Ectodermal cell (in vitro differentiated cells): ENCODE data around the gene BARHL2. TPM values are rescaled to one million over a fixed set of nuclear protein-coding genes. Genes with fewer than 3 reads are reported as not detected.

Source experiments
- H3K27ac ChIP-seq: 2 replicates; pipeline ENCODE4 v1.7.0; 2013; ENCODE audit warnings: mild to moderate bottlenecking, low read depth, low read length; ENCODE audit not compliant: insufficient read depth, poor library complexity, severe bottlenecking
- H3K27me3 ChIP-seq: 2 replicates; pipeline ENCODE4 v1.7.0; 2013; ENCODE audit warnings: mild to moderate bottlenecking, low read length; ENCODE audit not compliant: insufficient read depth, control insufficient read depth, poor library complexity, severe bottlenecking
- H3K36me3 ChIP-seq: one replicate; pipeline ENCODE4 v1.7.0; 2013; ENCODE audit warnings: low read length; ENCODE audit not compliant: control insufficient read depth, insufficient read depth
- H3K4me1 ChIP-seq: one replicate; pipeline ENCODE4 v1.7.0; 2013; ENCODE audit warnings: low read length; ENCODE audit not compliant: control insufficient read depth, insufficient read depth
- H3K4me3 ChIP-seq: 2 replicates; pipeline ENCODE4 v1.7.0; 2013; ENCODE audit warnings: low read depth, low read length, control low read depth; ENCODE audit not compliant: insufficient read depth
- H3K9me3 ChIP-seq: 2 replicates; pipeline ENCODE4 v1.7.0; 2013; ENCODE audit warnings: mild to moderate bottlenecking, low read length, moderate library complexity; ENCODE audit not compliant: control insufficient read depth
- WGBS, 2 experiments: methylation state at CpG; one replicate each; pipeline ENCODE4 v1.1.7; 2013; ENCODE audit warnings: missing lambda C conversion rate in 2 of 2; 5-methylcytosine and 5-hydroxymethylcytosine counted together
- polyA plus RNA-seq, 4 experiments: library from polyadenylated mRNA; stranded (reverse); fragments of 50-300 nt; gene quantifications; one replicate each; pipeline ENCODE4 v1.2.3, GENCODE V29; 2013

The BARHL2 gene
- polyA plus RNA-seq (2013, experiment 1 of 4) = 1.1 TPM
- 4.0 TPM for polyA plus RNA-seq (2013, experiment 2 of 4)
- polyA plus RNA-seq (2013, experiment 3 of 4) = 0.91 TPM
- polyA plus RNA-seq (2013, experiment 4 of 4) = 2.1 TPM

DNA sequence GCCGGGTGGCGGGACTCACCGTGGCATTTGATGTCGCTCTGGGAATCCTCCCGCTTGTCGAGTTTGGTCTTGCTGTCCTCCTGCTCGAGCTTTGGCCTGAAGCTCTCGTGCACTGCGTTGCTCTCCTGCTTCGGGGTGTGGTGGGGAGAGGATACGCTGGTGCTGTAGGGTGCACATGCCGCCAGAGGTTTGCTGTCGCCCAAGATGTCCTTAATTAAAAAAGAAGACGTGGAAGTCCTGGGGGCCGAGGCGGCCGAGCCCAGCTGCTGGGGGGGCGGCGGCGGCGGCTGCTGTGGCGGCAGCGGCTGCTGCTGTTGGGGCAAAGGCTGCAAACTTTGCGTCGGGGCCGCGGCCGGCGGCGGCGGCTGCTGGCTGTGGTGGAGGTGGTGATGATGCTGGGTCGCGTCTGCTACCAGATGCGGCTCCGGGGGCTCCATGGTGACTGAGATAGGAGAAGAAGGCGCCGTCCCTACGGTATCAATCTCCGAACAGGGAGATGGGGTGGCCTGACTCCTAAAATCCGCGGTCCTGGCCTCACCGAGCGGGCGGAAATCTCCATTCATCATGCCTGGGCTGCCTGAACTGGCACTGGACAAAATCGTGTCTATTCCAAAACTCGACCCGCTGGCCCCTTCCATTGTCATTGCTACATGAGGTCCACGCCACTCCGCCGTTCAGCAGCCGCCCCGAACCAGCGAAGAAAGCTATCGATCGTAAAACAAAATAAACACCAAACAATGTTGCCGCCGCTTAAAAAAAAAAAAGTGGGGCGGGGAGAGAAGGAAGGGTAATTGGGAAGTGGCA lies at the start of gene BARHL2:
BARHL2 (minus strand) TSS at position 751 of the 804 bp plus-strand sequence; CDS start at position 644, 107 bp downstream.
- peak within 1 kb of the TSS; percentile 28 for H3K4me3 ChIP-seq
- 1 to 2% methylated on average over 56 of the region's 58 CpGs for WGBS, 2 experiments
- no peaks in the 10 kb centered on the region for H3K36me3 ChIP-seq
- H3K9me3 ChIP-seq = no peaks in the 10 kb centered on the region
- peaks cover 100% of the 10 kb centered on the region for H3K27me3 ChIP-seq
- H3K27ac ChIP-seq = no peak within 1 kb of the TSS
- peaks cover 8% of the 10 kb centered on the region for H3K4me1 ChIP-seq

DNA sequence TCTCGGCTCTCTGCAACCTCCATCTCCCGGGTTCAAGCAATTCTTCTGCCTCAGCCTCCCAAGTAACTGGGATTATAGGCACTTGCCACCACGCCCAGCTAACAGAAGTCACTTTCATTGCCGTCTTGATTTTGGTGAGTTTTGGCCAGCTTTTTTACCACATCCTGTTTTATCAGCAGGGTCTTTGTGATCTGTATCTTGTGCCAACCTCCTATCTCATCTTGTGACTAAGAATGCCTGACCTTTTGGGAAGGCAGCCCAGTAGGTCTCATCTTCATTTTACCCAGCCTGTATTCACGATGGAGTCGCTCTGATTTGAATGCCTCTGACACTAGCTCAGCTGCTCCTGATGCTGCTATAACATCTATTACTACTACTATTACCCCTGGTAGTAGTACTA lies 46.8 kb upstream of the BARHL2 start:
- H3K27ac ChIP-seq = no peak overlapping the region

DNA sequence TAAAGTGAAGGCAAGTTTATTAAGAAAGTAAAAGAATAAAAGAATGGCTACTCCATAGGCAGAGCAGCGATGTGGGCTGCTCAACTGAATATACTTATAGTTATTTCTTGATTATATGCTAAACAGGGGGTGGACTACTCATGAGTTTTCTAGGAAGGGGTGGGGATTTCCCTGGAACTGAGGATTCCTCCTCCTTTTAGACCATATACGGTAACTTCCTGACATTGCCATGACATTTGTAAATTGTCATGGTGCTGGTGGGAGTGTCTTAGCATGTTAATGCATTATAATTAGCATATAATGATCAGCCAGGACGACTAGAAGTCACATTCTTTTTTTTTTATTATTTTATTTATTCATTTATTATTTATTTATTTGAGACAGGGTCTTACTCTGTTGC lies 46.4 kb upstream of the BARHL2 start:
- WGBS, 2 experiments = 91 to 100% methylated on average over 1 to 2 of the region's 3 CpGs
- Histone ChIP-seq H3K4me3 (no peak overlapping the region), H3K4me1 (peaks cover 2% of the 10 kb centered on the region), H3K27me3 (peaks cover 5% of the 10 kb centered on the region), H3K9me3 (no peaks in the 10 kb centered on the region), H3K27ac (no peak overlapping the region), H3K36me3 (no peaks in the 10 kb centered on the region)

More for the DNA sequence above, 46.8 kb upstream of the BARHL2 start:
- Histone ChIP-seq H3K27me3 (peaks cover 5% of the 10 kb centered on the region), H3K4me1 (peaks cover 2% of the 10 kb centered on the region), H3K9me3 (no peaks in the 10 kb centered on the region), H3K36me3 (no peaks in the 10 kb centered on the region), H3K4me3 (no peak overlapping the region)
- WGBS, 2 experiments = 92 to 93% methylated on average over 6 of the region's 6 CpGs

DNA sequence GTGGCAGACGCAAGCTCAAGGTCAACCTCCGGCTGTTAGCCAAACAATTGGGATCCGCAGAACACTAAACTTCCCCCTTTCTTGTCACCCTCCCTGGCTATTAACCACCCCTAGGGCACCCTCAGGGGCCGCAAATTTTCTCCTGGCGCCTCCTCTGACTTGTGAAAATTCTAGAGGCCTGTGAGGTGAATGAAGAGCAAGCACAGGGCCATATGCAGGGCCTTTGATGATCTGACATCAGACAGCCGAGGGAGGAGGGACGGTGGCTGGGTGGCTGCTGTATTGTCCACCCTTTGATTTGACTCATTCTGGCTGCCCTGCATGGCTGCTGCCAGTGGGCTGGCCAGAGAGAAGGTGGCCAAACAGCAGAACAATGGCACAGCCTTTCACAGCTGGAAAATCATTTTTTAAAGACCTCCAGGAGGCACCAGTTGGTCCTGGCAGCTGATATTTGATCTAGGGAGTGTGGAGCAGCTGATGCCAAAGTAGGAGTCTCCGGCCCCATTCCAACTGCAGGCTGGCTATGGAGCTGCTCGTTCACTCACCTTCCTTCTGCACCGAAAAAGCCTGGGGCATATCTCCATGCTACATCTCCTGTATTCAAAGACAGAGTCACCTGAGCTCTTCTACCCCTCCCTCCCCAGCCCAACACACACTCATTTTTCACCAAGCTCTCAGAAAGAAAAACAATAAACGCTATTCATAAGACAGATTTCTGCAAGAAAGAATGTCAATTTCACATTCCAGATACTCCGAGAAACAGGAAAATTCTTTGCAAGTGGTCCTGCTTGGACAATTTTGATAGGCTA lies 44.9 kb upstream of the BARHL2 start:
- Histone ChIP-seq H3K9me3 (no peaks in the 10 kb centered on the region), H3K36me3 (no peaks in the 10 kb centered on the region), H3K4me3 (no peak overlapping the region), H3K27me3 (peaks cover 5% of the 10 kb centered on the region), H3K27ac (no peak overlapping the region), H3K4me1 (peaks cover 2% of the 10 kb centered on the region)
- WGBS, 2 experiments = 53 to 58% methylated on average over 12 of the region's 12 CpGs

DNA sequence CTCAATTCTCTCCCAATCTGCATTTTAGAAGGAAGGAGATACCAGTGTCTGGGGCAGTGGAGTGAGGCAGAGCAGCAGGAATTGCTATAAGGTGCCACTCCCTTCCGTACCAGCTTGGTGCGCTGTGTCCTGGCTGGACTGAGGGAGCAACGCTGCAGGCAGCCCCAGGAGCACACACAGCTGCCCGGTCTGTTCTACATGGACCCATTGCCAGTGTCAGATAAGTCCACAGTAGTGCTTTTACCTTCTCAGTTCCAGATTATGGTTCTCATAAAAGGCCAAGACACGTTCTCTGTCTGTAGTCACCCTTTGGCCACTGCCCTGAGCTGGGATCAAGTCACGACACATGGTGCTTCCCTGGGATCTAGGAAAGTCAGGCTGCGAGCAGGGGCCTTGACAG lies 44.1 kb upstream of the BARHL2 start:
- peaks cover 5% of the 10 kb centered on the region for H3K27me3 ChIP-seq
- 84 to 87% methylated on average over 7 of the region's 7 CpGs for WGBS, 2 experiments
- H3K4me1 ChIP-seq = peaks cover 2% of the 10 kb centered on the region
- no peaks in the 10 kb centered on the region for H3K36me3 ChIP-seq
- no peak overlapping the region for H3K4me3 ChIP-seq
- no peaks in the 10 kb centered on the region for H3K9me3 ChIP-seq
- no peak overlapping the region for H3K27ac ChIP-seq

DNA sequence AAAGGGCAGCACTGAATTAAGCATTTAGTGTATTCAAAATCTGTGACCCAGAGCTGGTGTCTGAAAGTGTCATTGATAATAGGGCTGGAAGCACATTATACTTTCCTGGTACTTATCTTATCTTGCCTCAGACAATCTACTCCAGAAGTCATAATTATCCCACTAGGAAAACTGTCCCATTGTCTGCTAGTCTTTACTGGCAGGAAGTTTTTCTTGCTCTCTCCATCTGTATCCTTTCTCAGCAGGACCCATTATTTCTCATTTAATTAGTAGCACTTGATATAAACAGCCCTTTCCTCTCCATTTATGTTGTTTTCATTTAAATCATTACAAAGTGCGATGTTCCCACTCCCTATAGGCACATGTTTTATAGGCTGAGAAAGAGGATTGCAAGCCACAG lies 36.5 kb upstream of the BARHL2 start:
- H3K4me1 ChIP-seq = no peaks in the 10 kb centered on the region
- no peak overlapping the region for H3K27ac ChIP-seq
- no peak overlapping the region for H3K4me3 ChIP-seq
- no peaks in the 10 kb centered on the region for H3K36me3 ChIP-seq
- no peaks in the 10 kb centered on the region for H3K27me3 ChIP-seq
- 90 to 92% methylated on average over 1 of the region's 1 CpG for WGBS, 2 experiments
- H3K9me3 ChIP-seq = no peaks in the 10 kb centered on the region

DNA sequence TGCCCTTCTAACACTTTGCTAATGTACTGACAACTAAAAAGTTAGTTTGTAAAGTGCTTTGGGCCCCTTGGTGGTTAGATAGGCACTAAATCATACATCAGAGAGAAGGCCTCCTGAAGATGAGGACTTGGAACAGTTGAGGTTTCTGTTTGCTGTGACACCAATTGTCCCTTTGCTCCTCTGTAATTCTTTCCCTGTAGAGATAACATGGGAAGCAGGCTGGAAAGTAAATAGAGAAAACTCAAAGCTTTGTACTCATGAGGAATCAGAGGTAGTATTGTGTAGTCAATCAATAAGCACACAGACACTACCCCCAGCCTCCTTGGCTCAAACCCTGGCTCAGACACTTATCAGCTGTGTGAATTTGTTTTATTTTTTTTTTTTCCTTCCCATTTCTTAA lies 31.6 kb upstream of the BARHL2 start:
- Histone ChIP-seq H3K36me3 (no peaks in the 10 kb centered on the region), H3K27me3 (no peaks in the 10 kb centered on the region), H3K27ac (no peak overlapping the region), H3K9me3 (no peaks in the 10 kb centered on the region), H3K4me1 (no peaks in the 10 kb centered on the region), H3K4me3 (no peak overlapping the region)

DNA sequence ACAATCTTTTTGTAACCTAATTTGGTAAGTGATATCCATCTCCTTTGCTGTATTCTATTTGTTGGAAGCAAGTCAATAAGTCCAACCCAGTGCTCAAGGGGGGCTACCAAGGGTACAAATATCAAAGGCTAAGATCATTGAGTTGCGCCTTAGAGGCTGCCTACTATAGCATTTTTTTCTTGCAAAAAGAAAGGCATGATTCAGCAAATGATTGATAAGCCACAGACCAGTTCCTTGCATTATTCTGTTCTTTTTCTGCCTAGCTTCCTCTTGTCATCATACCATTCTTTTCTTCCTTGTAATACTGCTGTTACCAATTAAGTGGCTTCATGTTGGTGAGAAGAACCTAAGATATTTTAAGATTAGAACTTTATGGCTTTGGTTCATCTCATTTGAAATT lies 29.8 kb upstream of the BARHL2 start:
- no peaks in the 10 kb centered on the region for H3K9me3 ChIP-seq
- H3K27ac ChIP-seq = no peak overlapping the region
- H3K36me3 ChIP-seq = no peaks in the 10 kb centered on the region
- no peaks in the 10 kb centered on the region for H3K4me1 ChIP-seq
- no peak overlapping the region for H3K4me3 ChIP-seq
- WGBS, 2 experiments = 94 to 95% methylated on average over 1 of the region's 1 CpG
- H3K27me3 ChIP-seq = no peaks in the 10 kb centered on the region

DNA sequence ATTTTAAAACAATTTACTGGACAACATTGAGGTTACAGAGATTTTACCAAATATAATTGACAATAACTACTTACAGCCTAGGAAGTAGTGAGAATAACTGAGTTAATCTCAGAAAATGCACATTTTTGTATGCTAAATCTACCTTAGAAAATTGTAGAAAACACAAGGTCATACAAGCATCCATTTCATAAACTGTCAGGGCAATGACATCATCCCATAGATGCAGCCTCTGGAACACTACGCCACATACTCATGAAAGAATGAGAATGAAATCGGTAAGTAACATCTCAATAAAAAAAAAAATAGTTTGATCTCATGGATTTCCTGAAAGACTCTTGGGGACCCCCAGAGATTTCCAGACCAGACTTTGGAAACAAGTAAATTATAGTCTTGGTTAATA lies 28.9 kb upstream of the BARHL2 start:
- WGBS, 2 experiments = 96 to 100% methylated on average over 2 of the region's 2 CpGs
- Histone ChIP-seq H3K9me3 (no peaks in the 10 kb centered on the region), H3K36me3 (no peaks in the 10 kb centered on the region), H3K27me3 (no peaks in the 10 kb centered on the region), H3K4me1 (no peaks in the 10 kb centered on the region), H3K27ac (no peak overlapping the region), H3K4me3 (no peak overlapping the region)

DNA sequence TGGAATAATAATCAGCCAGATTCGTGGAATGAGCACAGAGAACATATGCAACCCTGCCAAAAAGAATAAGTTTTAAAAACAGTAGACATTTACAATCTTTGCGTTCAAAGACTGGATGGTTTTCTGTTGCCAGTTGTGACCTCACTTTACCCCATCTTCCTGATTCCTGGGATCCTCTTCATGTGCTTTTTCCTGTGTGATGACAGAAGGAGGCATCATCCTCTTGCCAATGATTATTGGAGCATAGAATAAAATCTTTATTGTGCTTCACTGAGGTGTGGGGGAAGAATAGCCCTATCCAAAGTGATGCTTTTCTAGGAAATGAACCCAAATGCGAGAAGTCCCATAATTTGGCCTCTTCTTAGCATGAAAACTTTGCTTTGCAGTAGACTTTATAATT lies 15.0 kb upstream of the BARHL2 start:
- Histone ChIP-seq H3K27me3 (peaks cover 80% of the 10 kb centered on the region), H3K4me1 (peaks cover 10% of the 10 kb centered on the region), H3K36me3 (no peaks in the 10 kb centered on the region), H3K9me3 (no peaks in the 10 kb centered on the region), H3K4me3 (no peak overlapping the region), H3K27ac (no peak overlapping the region)
- 69 to 74% methylated on average over 3 of the region's 3 CpGs for WGBS, 2 experiments
